ENCODE data around the gene ARFGAP1.

Gene ARFGAP1

GRCh38 chr20:63315240-63315689 is 42.7 kb downstream of the ARFGAP1 start:
- Histone ChIP-seq H3K4me3 (ENCODE audit: low read depth in 1 of 2, low read length in 2 of 2) (no peak overlapping the region), H3K27ac (ENCODE audit: low read depth, low read length) (no peak overlapping the region), H3K36me3 (ENCODE audit: insufficient read depth, low read length) (no peaks in the 10 kb centered on the region), H3K4me1 (ENCODE audit: insufficient read depth, low read length) (no peaks in the 10 kb centered on the region), H3K9ac (ENCODE audit: low read length) (no peak overlapping the region), H3K9me3 (ENCODE audit: low read length) (no peaks in the 10 kb centered on the region), H3K27me3 (ENCODE audit: control insufficient read depth in 1 of 2, insufficient read depth in 2 of 2, low read length in 2 of 2) (peaks cover 0 to 11% of the 10 kb centered on the region in 2 donors)

GRCh38 chr20:63315731-63316491 is 43.3 kb downstream of the ARFGAP1 start:
- peaks cover 0 to 9% of the 10 kb centered on the region in 2 donors for H3K27me3 ChIP-seq (ENCODE audit: control insufficient read depth in 1 of 2, insufficient read depth in 2 of 2, low read length in 2 of 2)
- no peaks in the 10 kb centered on the region for H3K36me3 ChIP-seq (ENCODE audit: insufficient read depth, low read length)
- no peak overlapping the region for H3K9ac ChIP-seq (ENCODE audit: low read length)
- no peak overlapping the region for H3K4me3 ChIP-seq (ENCODE audit: low read depth in 1 of 2, low read length in 2 of 2)
- no peaks in the 10 kb centered on the region for H3K4me1 ChIP-seq (ENCODE audit: insufficient read depth, low read length)
- H3K27ac ChIP-seq (ENCODE audit: low read depth, low read length) = no peak overlapping the region
- no peaks in the 10 kb centered on the region for H3K9me3 ChIP-seq (ENCODE audit: low read length)

- Histone ChIP-seq H3K27me3 (ENCODE audit: control insufficient read depth in 1 of 2, insufficient read depth in 2 of 2, low read length in 2 of 2) (peaks cover 0 to 15% of the 10 kb centered on the region in 2 donors), H3K4me3 (ENCODE audit: low read depth in 1 of 2, low read length in 2 of 2) (no peak overlapping the region), H3K36me3 (ENCODE audit: insufficient read depth, low read length) (no peaks in the 10 kb centered on the region), H3K9me3 (ENCODE audit: low read length) (no peaks in the 10 kb centered on the region), H3K9ac (ENCODE audit: low read length) (no peak overlapping the region), H3K27ac (ENCODE audit: low read depth, low read length) (no peak overlapping the region), H3K4me1 (ENCODE audit: insufficient read depth, low read length) (no peaks in the 10 kb centered on the region)
Measured at GRCh38 chr20:63316502-63316921, 43.9 kb downstream of the ARFGAP1 start.

GRCh38 chr20:63317061-63317460 is 44.4 kb downstream of the ARFGAP1 start:
- H3K27me3 ChIP-seq (ENCODE audit: control insufficient read depth in 1 of 2, insufficient read depth in 2 of 2, low read length in 2 of 2) = peaks cover 0 to 19% of the 10 kb centered on the region in 2 donors
- no peaks in the 10 kb centered on the region for H3K36me3 ChIP-seq (ENCODE audit: insufficient read depth, low read length)
- H3K4me3 ChIP-seq (ENCODE audit: low read depth in 1 of 2, low read length in 2 of 2) = no peak overlapping the region
- no peaks in the 10 kb centered on the region for H3K4me1 ChIP-seq (ENCODE audit: insufficient read depth, low read length)
- no peaks in the 10 kb centered on the region for H3K9me3 ChIP-seq (ENCODE audit: low read length)
- no peak overlapping the region for H3K27ac ChIP-seq (ENCODE audit: low read depth, low read length)
- no peak overlapping the region for H3K9ac ChIP-seq (ENCODE audit: low read length)

DNA sequence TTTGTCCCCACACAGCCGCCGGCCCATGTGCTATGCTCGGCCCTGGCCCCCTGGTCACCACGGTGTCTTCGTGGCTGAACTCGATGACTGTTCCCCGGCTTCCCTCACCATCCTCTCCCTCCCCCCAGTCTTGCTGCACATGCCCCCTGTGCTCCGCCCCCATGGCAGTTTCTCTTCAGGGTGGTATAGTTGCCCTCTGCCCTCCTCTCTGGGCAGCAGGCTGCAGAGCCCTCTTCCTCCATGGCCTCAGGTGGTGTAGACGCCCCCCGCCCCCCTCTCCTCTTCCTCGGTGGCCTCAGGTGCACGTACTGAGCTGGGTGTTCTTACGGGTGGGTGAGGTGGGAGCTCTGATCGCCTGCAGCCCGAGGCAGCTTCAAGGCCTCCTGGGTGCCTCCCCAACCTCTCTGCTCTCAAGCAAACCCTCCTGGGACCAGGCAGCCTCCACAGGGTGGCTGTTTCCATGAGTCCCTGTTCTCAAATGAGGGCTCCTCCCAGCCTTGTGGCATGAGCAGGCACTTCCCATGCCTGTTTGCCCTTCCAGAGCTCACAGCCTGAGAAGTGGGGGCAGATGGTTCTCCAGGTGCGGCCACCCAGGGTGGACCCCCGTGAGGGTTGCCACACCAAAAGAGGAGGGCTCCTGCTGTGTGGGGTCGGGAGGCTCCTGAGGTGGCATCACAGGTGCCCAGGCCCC is 45.1 kb downstream of the ARFGAP1 start:
- no peaks in the 10 kb centered on the region for H3K4me1 ChIP-seq (ENCODE audit: insufficient read depth, low read length)
- no peaks in the 10 kb centered on the region for H3K36me3 ChIP-seq (ENCODE audit: insufficient read depth, low read length)
- no peak overlapping the region for H3K27ac ChIP-seq (ENCODE audit: low read depth, low read length)
- peaks cover 0 to 24% of the 10 kb centered on the region in 2 donors for H3K27me3 ChIP-seq (ENCODE audit: control insufficient read depth in 1 of 2, insufficient read depth in 2 of 2, low read length in 2 of 2)
- no peak overlapping the region for H3K4me3 ChIP-seq (ENCODE audit: low read depth in 1 of 2, low read length in 2 of 2)
- no peaks in the 10 kb centered on the region for H3K9me3 ChIP-seq (ENCODE audit: low read length)
- H3K9ac ChIP-seq (ENCODE audit: low read length) = no peak overlapping the region

DNA sequence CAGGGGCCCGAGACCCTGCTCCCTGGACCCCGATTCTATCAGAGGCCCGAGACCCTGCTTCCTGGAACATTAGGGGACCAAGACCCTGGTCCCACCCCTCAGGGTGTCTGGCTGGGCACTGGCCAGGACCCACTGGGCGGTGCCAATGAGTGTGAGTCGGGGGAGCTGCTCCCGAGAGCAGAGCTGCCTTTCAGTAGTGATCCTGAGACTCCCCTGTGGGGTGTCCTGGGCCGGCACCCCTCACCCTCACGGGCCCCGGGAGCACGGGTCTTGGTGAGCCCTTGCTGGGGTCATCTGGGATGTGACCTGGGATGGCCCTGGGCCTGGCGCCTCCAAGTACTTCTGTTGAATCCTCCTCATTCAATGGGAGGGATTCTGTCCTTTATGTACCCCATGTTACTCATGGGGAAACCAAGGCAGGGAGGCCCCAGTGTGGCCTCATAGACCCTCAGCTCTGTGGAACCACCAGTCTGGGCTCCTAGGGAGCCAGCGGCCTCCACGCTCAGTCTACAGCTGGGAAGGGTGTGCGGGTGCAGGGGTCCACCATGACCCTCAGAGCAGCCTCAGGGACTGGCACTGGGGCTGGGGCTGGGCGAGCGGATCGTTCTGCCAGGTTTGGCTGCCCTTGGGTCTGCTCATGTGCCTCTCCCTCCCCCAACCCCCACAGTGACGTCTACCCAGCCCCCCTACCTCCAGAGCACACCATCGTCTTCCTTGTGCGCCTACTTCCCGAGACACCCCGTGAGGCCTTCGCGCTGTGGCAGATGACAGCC is 46.0 kb downstream of the ARFGAP1 start:
- no peaks in the 10 kb centered on the region for H3K4me1 ChIP-seq (ENCODE audit: insufficient read depth, low read length)
- no peak overlapping the region for H3K4me3 ChIP-seq (ENCODE audit: low read depth in 1 of 2, low read length in 2 of 2)
- H3K27me3 ChIP-seq (ENCODE audit: control insufficient read depth in 1 of 2, insufficient read depth in 2 of 2, low read length in 2 of 2) = peaks cover 0 to 24% of the 10 kb centered on the region in 2 donors
- no peaks in the 10 kb centered on the region for H3K36me3 ChIP-seq (ENCODE audit: insufficient read depth, low read length)
- no peak overlapping the region for H3K27ac ChIP-seq (ENCODE audit: low read depth, low read length)
- no peak overlapping the region for H3K9ac ChIP-seq (ENCODE audit: low read length)
- no peaks in the 10 kb centered on the region for H3K9me3 ChIP-seq (ENCODE audit: low read length)

DNA sequence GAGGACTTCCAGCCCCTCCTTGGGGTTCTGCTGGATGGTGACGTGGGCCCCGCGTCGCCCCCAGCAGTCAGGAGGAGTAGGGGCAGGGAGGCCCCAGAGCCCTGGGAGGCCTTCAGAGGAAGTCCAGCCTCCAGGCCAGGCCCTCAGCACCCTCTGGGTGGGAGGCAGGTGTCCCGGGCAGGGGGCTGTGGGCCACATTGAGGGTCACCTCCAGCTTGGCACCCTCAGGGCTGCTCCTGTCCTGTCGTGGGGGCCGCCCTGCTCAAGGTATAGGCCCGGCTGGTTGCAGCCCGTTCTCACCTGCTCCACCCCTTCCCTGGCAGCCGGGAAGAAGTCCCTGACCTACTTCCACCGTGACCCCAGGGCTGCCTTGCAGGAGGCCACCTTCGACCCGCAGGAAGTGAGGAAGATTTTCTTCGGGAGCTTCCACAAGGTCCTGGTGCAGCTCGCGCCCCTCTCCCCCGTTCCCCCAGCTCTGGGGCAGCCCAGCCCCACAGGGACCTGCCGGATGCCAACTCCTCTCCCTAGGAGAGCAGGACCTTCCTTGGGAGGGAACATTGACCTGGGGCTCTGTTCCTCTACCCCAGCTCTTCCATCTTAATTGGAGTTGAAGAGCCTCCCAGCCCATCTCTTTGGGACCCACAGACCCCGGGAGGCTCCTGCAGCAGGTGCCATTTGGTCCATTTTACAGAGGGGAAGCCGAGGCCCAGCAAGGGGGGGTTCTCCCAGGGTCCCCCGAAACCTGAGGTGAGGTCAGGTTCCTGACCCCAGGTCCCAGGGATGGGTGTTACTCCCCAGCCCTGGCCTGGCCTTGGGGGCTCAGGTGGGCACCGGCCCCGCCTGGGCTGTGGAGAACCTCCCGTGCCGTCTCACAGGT is 46.8 kb downstream of the ARFGAP1 start:
- no peaks in the 10 kb centered on the region for H3K4me1 ChIP-seq (ENCODE audit: insufficient read depth, low read length)
- H3K9me3 ChIP-seq (ENCODE audit: low read length) = no peaks in the 10 kb centered on the region
- no peak overlapping the region for H3K27ac ChIP-seq (ENCODE audit: low read depth, low read length)
- H3K36me3 ChIP-seq (ENCODE audit: insufficient read depth, low read length) = no peaks in the 10 kb centered on the region
- H3K4me3 ChIP-seq (ENCODE audit: low read depth in 1 of 2, low read length in 2 of 2) = no peak overlapping the region
- H3K27me3 ChIP-seq (ENCODE audit: control insufficient read depth in 1 of 2, insufficient read depth in 2 of 2, low read length in 2 of 2) = peaks cover 0 to 24% of the 10 kb centered on the region in 2 donors
- no peak overlapping the region for H3K9ac ChIP-seq (ENCODE audit: low read length)

DNA sequence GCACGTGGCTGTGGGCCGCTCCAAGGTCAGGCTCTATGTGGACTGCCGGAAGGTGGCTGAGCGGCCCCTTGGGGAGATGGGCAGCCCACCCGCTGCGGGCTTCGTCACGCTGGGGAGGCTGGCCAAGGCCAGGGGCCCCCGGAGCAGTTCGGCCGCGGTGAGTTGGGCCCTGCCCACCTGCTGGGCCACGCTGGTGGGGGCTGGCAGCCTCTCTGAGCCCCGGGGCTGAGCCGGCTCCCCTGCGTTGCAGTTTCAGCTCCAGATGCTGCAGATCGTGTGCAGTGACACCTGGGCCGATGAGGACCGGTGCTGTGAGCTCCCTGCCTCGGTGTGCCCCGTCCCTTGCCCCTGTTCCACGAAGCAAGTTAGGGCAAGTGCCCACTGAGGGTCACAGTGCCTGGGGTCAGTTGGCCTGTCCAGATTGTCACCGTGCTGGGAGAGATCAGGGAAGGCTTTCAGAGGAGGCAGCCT is 47.5 kb downstream of the ARFGAP1 start:
- Histone ChIP-seq H3K36me3 (ENCODE audit: insufficient read depth, low read length) (no peaks in the 10 kb centered on the region), H3K4me1 (ENCODE audit: insufficient read depth, low read length) (no peaks in the 10 kb centered on the region), H3K9me3 (ENCODE audit: low read length) (no peaks in the 10 kb centered on the region), H3K27me3 (ENCODE audit: control insufficient read depth in 1 of 2, insufficient read depth in 2 of 2, low read length in 2 of 2) (peaks cover 0 to 25% of the 10 kb centered on the region in 2 donors), H3K27ac (ENCODE audit: low read depth, low read length) (no peak overlapping the region), H3K4me3 (ENCODE audit: low read depth in 1 of 2, low read length in 2 of 2) (no peak overlapping the region), H3K9ac (ENCODE audit: low read length) (no peak overlapping the region)

GRCh38 chr20:63320616-63321147 is 48.1 kb downstream of the ARFGAP1 start:
- Histone ChIP-seq H3K27ac (ENCODE audit: low read depth, low read length) (no peak overlapping the region), H3K4me1 (ENCODE audit: insufficient read depth, low read length) (no peaks in the 10 kb centered on the region), H3K4me3 (ENCODE audit: low read depth in 1 of 2, low read length in 2 of 2) (no peak overlapping the region), H3K27me3 (ENCODE audit: control insufficient read depth in 1 of 2, insufficient read depth in 2 of 2, low read length in 2 of 2) (peaks cover 0 to 31% of the 10 kb centered on the region in 2 donors), H3K9ac (ENCODE audit: low read length) (no peak overlapping the region), H3K9me3 (ENCODE audit: low read length) (no peaks in the 10 kb centered on the region), H3K36me3 (ENCODE audit: insufficient read depth, low read length) (no peaks in the 10 kb centered on the region)

GRCh38 chr20:63321148-63321831 is 48.7 kb downstream of the ARFGAP1 start:
- Histone ChIP-seq H3K9ac (ENCODE audit: low read length) (no peak overlapping the region), H3K9me3 (ENCODE audit: low read length) (no peaks in the 10 kb centered on the region), H3K4me3 (ENCODE audit: low read depth in 1 of 2, low read length in 2 of 2) (no peak overlapping the region), H3K27ac (ENCODE audit: low read depth, low read length) (no peak overlapping the region), H3K4me1 (ENCODE audit: insufficient read depth, low read length) (no peaks in the 10 kb centered on the region), H3K27me3 (ENCODE audit: control insufficient read depth in 1 of 2, insufficient read depth in 2 of 2, low read length in 2 of 2) (peaks cover 0 to 36% of the 10 kb centered on the region in 2 donors), H3K36me3 (ENCODE audit: insufficient read depth, low read length) (no peaks in the 10 kb centered on the region)

Data from muscle layer of colon (tissue), 2 donors.